Naive thymus-derived CD8-positive, alpha-beta T cell (primary cell): ENCODE results near the gene SRSF6. TPM values are rescaled to one million over a fixed set of nuclear protein-coding genes. Genes with fewer than 3 reads are reported as not detected.
"Not testable (repeated sequence)": the region's sequence is repeated elsewhere in the genome, so short reads cannot be mapped to it uniquely, and the experiment has no call there.

Source experiments
- ATAC-seq, 2 donors: fragments of 150-1000 bp; cut with Tn5 transposase in 1 of 2; sonication (Bioruptor Pico), chemical (Tn5 transposase) in 1 of 2; 1 replicate in 1 of 2; 2 replicates in 1 of 2; pipeline ENCODE4 v1.10.0; 2021; ENCODE audit warnings: mild to moderate bottlenecking in 2 of 2, moderate library complexity in 2 of 2
- POLR2A ChIA-PET: fragments of 350-600 bp; sonication (Branson Sonifier 250); formaldehyde crosslinking; loops from one replicate; lab custom pipeline; 2021; ENCODE audit warnings: antibody characterized with exemption; lab: Charles Lee
- DNase-seq, 10 donors: peaks; one replicate each; pipeline versions ENCODE4 v3.0.0 to v3.0.0-alpha.2; 2020 to 2022
- H3K27ac Mint-ChIP-seq, 10 donors: one replicate each; pipeline ENCODE4 v1.8.0; 2020 to 2022; ENCODE audit warnings: mild to moderate bottlenecking in 10 of 10, mixed read lengths in 10 of 10, moderate library complexity in 4 of 10, inconsistent platforms in 1 of 10
- H3K27me3 Mint-ChIP-seq, 5 donors: one replicate each; pipeline ENCODE4 v1.8.0; 2021 to 2022; ENCODE audit warnings: mixed read lengths in 5 of 5
- H3K36me3 Mint-ChIP-seq, 3 donors: one replicate each; pipeline ENCODE4 v1.8.0; 2020 to 2022; ENCODE audit warnings: mixed read lengths in 3 of 3, mild to moderate bottlenecking in 2 of 3, inconsistent platforms in 1 of 3
- H3K4me1 Mint-ChIP-seq, 4 donors: one replicate each; pipeline ENCODE4 v1.8.0; 2021 to 2022; ENCODE audit warnings: mixed read lengths in 4 of 4
- H3K4me3 Mint-ChIP-seq, 10 donors: one replicate each; pipeline ENCODE4 v1.8.0; 2020 to 2022; ENCODE audit warnings: mild to moderate bottlenecking in 10 of 10, mixed read lengths in 10 of 10, moderate library complexity in 6 of 10, inconsistent platforms in 1 of 10
- H3K9me3 Mint-ChIP-seq, 9 donors: one replicate each; pipeline ENCODE4 v1.8.0; 2020 to 2022; ENCODE audit warnings: mixed read lengths in 9 of 9, mild to moderate bottlenecking in 3 of 9, inconsistent platforms in 1 of 9, moderate library complexity in 1 of 9
- polyA plus RNA-seq, 3 donors: library from polyadenylated mRNA; unstranded; fragments of 300-500 nt; fragmentation: Illumina TruSeq; gene quantifications; one replicate each; pipeline ENCODE4 v1.2.3, GENCODE V29; 2021
- total RNA-seq, 8 experiments: library from RNA in 2 of 8; stranded (reverse) in 2 of 8; gene quantifications; one replicate each; pipeline ENCODE4 v1.2.3 and lab custom pipeline; 2021 to 2026

SRSF6 gene
- total and polyA plus RNA-seq, 5 experiments from 2014 or later, result 41.1 to 241 (median 54.8) TPM

- H3K36me3 Mint-ChIP-seq, result no peaks in the 10 kb centered on the region
- no peaks in the 10 kb centered on the region for H3K4me1 Mint-ChIP-seq
- no peaks in the 10 kb centered on the region for H3K9me3 Mint-ChIP-seq
- no peak overlapping the region for H3K4me3 Mint-ChIP-seq
- H3K27ac Mint-ChIP-seq, result no peak overlapping the region
- peaks cover 7 to 27% (median 15%) of the 10 kb centered on the region in 5 donors for H3K27me3 Mint-ChIP-seq
- no peak for ATAC-seq
- POLR2A ChIA-PET, result interaction anchor here (0.6 kb wide), 1 partner anchor 295 kb away, joined by 3 read pairs; no protein-coding TSS in a partner anchor
- DNase-seq, result no peak
Measured at GRCh38 chr20:43433250-43433854, 24.3 kb upstream of the SRSF6 start.

GRCh38 chr20:43434565-43434964, 23.1 kb upstream of the SRSF6 start:
- Mint-ChIP-seq H3K4me3 (no peak overlapping the region), H3K9me3 (no peaks in the 10 kb centered on the region), H3K4me1 (peaks cover 0 to 8% (median 5%) of the 10 kb centered on the region in 4 donors), H3K27ac (no peak overlapping the region), H3K36me3 (no peaks in the 10 kb centered on the region), H3K27me3 (peaks cover 4 to 21% (median 15%) of the 10 kb centered on the region in 5 donors)
- no peak for ATAC-seq
- POLR2A ChIA-PET, result no interaction called here
- no peak for DNase-seq

DNA sequence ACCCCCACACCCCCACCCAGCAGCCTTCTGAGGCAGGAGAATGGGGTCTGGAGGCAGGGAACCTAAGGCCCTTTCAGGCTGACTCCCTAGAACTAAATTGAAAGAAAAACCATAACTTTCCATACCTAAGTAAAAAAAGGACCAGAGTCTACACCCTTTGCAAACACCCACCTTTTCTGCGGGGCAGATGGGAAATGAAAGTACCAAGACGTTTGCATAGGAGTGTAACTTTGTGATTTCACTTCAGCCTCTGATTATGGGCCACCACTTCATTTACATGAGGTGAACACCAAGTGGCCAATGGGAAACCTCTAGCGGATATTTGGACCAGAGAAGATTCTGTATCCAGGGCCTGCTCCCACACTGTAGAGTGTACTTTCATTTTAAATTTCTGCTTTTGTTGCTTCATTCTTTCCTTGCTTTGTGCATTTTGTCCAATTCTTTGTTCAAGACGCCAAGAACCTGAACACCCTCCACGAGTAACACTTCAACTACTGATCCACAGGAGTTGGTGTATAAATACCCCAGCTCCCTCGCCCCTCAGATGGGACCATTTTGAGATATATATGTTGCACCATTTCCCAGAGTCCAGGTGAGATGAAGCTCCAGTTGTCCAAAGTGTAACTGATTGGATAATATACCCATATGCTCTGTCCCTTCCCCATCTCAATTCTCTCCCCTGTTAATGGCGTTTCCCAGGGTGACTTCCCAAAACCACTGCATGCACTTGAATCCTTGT, 18.9 kb upstream of the SRSF6 start:
- Mint-ChIP-seq H3K27ac (peak overlapping the region in 1 of 10 donors; percentile 35), H3K36me3 (no peaks in the 10 kb centered on the region), H3K4me1 (peaks cover 0 to 14% (median 11%) of the 10 kb centered on the region in 4 donors), H3K27me3 (peaks cover 1 to 14% (median 10%) of the 10 kb centered on the region in 5 donors), H3K4me3 (no peak overlapping the region), H3K9me3 (no peaks in the 10 kb centered on the region)
- POLR2A ChIA-PET, result no interaction called here
- ATAC-seq, result no peak
- DNase-seq, result no peak

DNA sequence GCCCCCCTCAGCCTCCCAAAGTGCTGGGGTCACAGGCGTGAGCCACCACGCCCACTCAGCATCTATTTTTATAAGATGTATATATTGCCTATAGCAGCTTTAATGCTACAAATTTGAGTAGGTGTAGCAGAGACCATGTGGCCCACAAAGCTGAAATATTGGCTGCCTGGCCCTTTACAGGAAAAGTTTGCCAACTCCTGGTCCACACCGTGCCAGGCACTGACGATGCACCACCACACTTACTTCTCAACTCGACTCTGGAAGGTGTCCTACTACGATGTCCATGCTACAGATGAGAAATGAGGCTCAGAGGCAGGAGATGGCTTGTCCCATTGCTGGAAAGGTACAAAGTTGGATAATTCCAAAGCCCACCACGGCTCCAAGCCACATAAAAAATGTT, 17.2 kb upstream of the SRSF6 start:
- Mint-ChIP-seq H3K27ac (no peak overlapping the region), H3K27me3 (peaks cover 3 to 18% (median 8%) of the 10 kb centered on the region in 5 donors), H3K4me3 (no peak overlapping the region), H3K36me3 (no peaks in the 10 kb centered on the region), H3K4me1 (peaks cover 0 to 14% (median 11%) of the 10 kb centered on the region in 4 donors), H3K9me3 (no peaks in the 10 kb centered on the region)
- ATAC-seq (no peak), DNase-seq (no peak)
- POLR2A ChIA-PET, result interaction anchor here (1.6 kb wide), 1 partner anchor 17 kb away, joined by 4 read pairs; the partner anchor contains the start of gene SRSF6

- no peak for ATAC-seq
- peaks cover 0 to 14% (median 11%) of the 10 kb centered on the region in 4 donors for H3K4me1 Mint-ChIP-seq
- no peaks in the 10 kb centered on the region for H3K36me3 Mint-ChIP-seq
- H3K27ac Mint-ChIP-seq, result no peak overlapping the region
- POLR2A ChIA-PET, result no interaction called here
- H3K27me3 Mint-ChIP-seq, result peaks cover 3 to 21% (median 10%) of the 10 kb centered on the region in 5 donors
- H3K9me3 Mint-ChIP-seq, result no peaks in the 10 kb centered on the region
- DNase-seq, result no peak
- no peak overlapping the region for H3K4me3 Mint-ChIP-seq
Measured at GRCh38 chr20:43442282-43442880, 15.3 kb upstream of the SRSF6 start.

GRCh38 chr20:43444107-43444506, 13.6 kb upstream of the SRSF6 start:
- no peak for DNase-seq
- no peak for ATAC-seq
- H3K27ac Mint-ChIP-seq, result no peak overlapping the region
- no peaks in the 10 kb centered on the region for H3K9me3 Mint-ChIP-seq
- peaks cover 14 to 33% (median 15%) of the 10 kb centered on the region in 5 donors for H3K27me3 Mint-ChIP-seq
- peaks cover 0 to 18% (median 14%) of the 10 kb centered on the region in 4 donors for H3K4me1 Mint-ChIP-seq
- H3K36me3 Mint-ChIP-seq, result no peaks in the 10 kb centered on the region
- POLR2A ChIA-PET, result interaction anchor here (0.6 kb wide), 1 partner anchor 367 kb away, joined by 4 read pairs; no protein-coding TSS in a partner anchor
- H3K4me3 Mint-ChIP-seq, result no peak overlapping the region

GRCh38 chr20:43446361-43446879, 11.3 kb upstream of the SRSF6 start:
- ATAC-seq, result no peak
- peaks cover 16 to 54% (median 24%) of the 10 kb centered on the region in 5 donors for H3K27me3 Mint-ChIP-seq
- H3K9me3 Mint-ChIP-seq, result no peaks in the 10 kb centered on the region
- H3K27ac Mint-ChIP-seq, result peak overlapping the region in 1 of 10 donors; percentile 40
- POLR2A ChIA-PET, result interaction anchor here (0.6 kb wide), 1 partner anchor 12 kb away, joined by 4 read pairs; the partner anchor contains the start of gene SRSF6
- no peaks in the 10 kb centered on the region for H3K36me3 Mint-ChIP-seq
- peaks cover 0 to 6% (median 4%) of the 10 kb centered on the region in 4 donors for H3K4me1 Mint-ChIP-seq
- no peak for DNase-seq
- no peak overlapping the region for H3K4me3 Mint-ChIP-seq

- H3K27ac Mint-ChIP-seq, result peak overlapping the region in 2 of 10 donors; percentile 11 to 40
- H3K27me3 Mint-ChIP-seq, result peaks cover 13 to 53% (median 26%) of the 10 kb centered on the region in 5 donors
- not testable (repeated sequence) for H3K4me1 Mint-ChIP-seq, DNase-seq, H3K36me3 Mint-ChIP-seq, ATAC-seq, H3K9me3 Mint-ChIP-seq, H3K4me3 Mint-ChIP-seq
- POLR2A ChIA-PET, result interaction anchor here (1.5 kb wide), 1 partner anchor 10 kb away, joined by 5 read pairs; no protein-coding TSS in a partner anchor
Measured at GRCh38 chr20:43448431-43448747, 9.3 kb upstream of the SRSF6 start.

DNA sequence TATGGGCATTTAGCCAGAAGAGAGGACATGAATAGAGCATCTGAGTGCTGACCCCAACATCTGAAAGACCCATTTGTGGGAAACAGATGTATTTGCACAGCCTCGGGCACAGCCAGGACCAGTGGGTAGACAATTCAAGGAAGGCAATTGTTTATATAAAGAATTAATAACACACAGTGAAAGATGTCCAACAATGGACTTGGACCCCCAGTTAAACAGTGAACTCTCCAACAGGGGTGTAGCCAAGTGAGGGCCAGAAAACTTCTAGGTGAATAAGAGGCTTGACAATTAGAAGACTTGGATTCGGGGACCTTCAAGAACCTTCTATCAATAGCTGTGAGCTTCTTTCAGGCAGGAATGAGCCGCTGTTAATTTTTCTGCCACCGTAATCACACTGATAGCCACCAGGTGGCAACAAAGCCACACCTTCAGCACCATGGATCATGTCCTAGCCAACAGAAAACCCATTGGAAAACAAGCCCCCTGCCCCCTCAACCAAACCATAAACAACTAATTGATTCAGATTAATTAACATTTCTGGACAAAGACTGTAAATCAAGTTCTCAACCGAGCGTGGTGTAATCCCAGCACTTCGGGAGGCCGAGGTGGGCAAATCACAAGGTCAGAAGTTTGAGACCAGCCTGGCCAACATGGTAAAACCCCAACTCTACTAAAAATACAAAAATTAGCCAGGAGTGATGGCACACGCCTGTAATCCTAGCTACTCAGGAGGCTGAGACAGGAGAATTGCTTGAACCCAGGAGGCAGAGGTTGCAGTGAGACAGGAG, 8.8 kb upstream of the SRSF6 start:
- Mint-ChIP-seq H3K4me3 (no peak overlapping the region), H3K27me3 (peaks cover 11 to 49% (median 26%) of the 10 kb centered on the region in 5 donors), H3K4me1 (peaks cover 0 to 6% (median 4%) of the 10 kb centered on the region in 4 donors), H3K27ac (peak overlapping the region in 2 of 10 donors; percentile 11 to 40), H3K9me3 (no peaks in the 10 kb centered on the region), H3K36me3 (no peaks in the 10 kb centered on the region)
- ATAC-seq (peak; percentile 81 to 89), DNase-seq (peak in 7 of 10 donors; percentile 17 to 52 (median 37))
- POLR2A ChIA-PET, result interaction anchor here (1.5 kb wide), 1 partner anchor 10 kb away, joined by 5 read pairs; no protein-coding TSS in a partner anchor

- H3K27me3 Mint-ChIP-seq, result peaks cover 10 to 49% (median 24%) of the 10 kb centered on the region in 5 donors
- no peak for DNase-seq
Measured at GRCh38 chr20:43450841-43451799, 6.6 kb upstream of the SRSF6 start.

More at GRCh38 chr20:43450841-43451799, 6.6 kb upstream of the SRSF6 start:
- Mint-ChIP-seq H3K9me3 (no peaks in the 10 kb centered on the region), H3K4me3 (no peak overlapping the region), H3K36me3 (no peaks in the 10 kb centered on the region), H3K4me1 (peaks cover 2 to 6% (median 4%) of the 10 kb centered on the region in 4 donors), H3K27ac (no peak overlapping the region)
- POLR2A ChIA-PET, result interaction anchor here (0.7 kb wide), 1 partner anchor 95 kb away, joined by 5 read pairs; no protein-coding TSS in a partner anchor
- no peak for ATAC-seq
